Muscle of leg (tissue), 11 donors: Measurements from ENCODE around the gene SKAP1. TPM values are rescaled to one million over a fixed set of nuclear protein-coding genes. Genes with fewer than 3 reads are reported as not detected.
"Not testable (repeated sequence)": the region's sequence is repeated elsewhere in the genome, so short reads cannot be mapped to it uniquely, and the experiment has no call there.

Experiments
- DNase-seq: peaks from one replicate; pipeline ENCODE4 v3.0.0; 2013
- H3K27ac ChIP-seq: one replicate; pipeline ENCODE4 v1.5.1; 2013; ENCODE audit warnings: mild to moderate bottlenecking, low read length, control low read depth
- H3K27me3 ChIP-seq: one replicate; pipeline ENCODE4 v1.6.1; 2013; ENCODE audit warnings: low read length; ENCODE audit not compliant: control insufficient read depth, insufficient read depth
- H3K36me3 ChIP-seq: one replicate; pipeline ENCODE4 v1.6.1; 2013; ENCODE audit warnings: low read length; ENCODE audit not compliant: control insufficient read depth, insufficient read depth
- H3K4me1 ChIP-seq: one replicate; pipeline ENCODE4 v1.6.1; 2013; ENCODE audit warnings: low read length; ENCODE audit not compliant: control insufficient read depth, insufficient read depth
- H3K4me3 ChIP-seq: one replicate; pipeline ENCODE4 v1.5.1; 2013; ENCODE audit warnings: low read length, control low read depth
- H3K9me3 ChIP-seq: replicated peaks from 2 replicates; pipeline ENCODE4 v1.6.1; 2013; ENCODE audit warnings: low read depth, low read length; ENCODE audit not compliant: control insufficient read depth
- WGBS: methylation state at CpG from one replicate; pipeline ENCODE4 v1.1.5; 2013; ENCODE audit warnings: missing lambda C conversion rate; ENCODE audit not compliant: insufficient coverage; 5-methylcytosine and 5-hydroxymethylcytosine counted together
- polyA plus RNA-seq, 8 donors: library from polyadenylated mRNA; unstranded; fragments of 120-200 nt; gene quantifications; one replicate each; pipeline versions ENCODE4 v1.2.1 to v1.2.3, GENCODE V29; 2013; ENCODE audit warnings: inconsistent platforms in 1 of 8, low replicate concordance in 1 of 8; ENCODE audit not compliant: insufficient read length in 8 of 8, insufficient read depth in 1 of 8
- total RNA-seq: library from RNA; stranded (reverse); fragments of 120-200 nt; gene quantifications from one replicate; pipeline ENCODE4 v1.2.4, GENCODE V29; 2013

The SKAP1 gene
- total and polyA plus RNA-seq, 9 donors, result 0.22 to 0.52 (median 0.37) TPM; not detected in 1

GRCh38 chr17:48449335-48449734, 19.3 kb upstream of the SKAP1 start:
- not testable (repeated sequence) for H3K4me3 ChIP-seq, H3K9me3 ChIP-seq, H3K36me3 ChIP-seq, DNase-seq, H3K4me1 ChIP-seq, H3K27ac ChIP-seq
- no CpG with 5 or more reads among the region's 3 CpGs for WGBS
- peaks cover 11% of the 10 kb centered on the region for H3K27me3 ChIP-seq

- H3K9me3 ChIP-seq, result no peaks in the 10 kb centered on the region
- DNase-seq, result no peak
- H3K27ac ChIP-seq, result no peak overlapping the region
- H3K27me3 ChIP-seq, result peaks cover 8% of the 10 kb centered on the region
- H3K4me3 ChIP-seq, result no peak overlapping the region
- WGBS, result 82% methylated on average over 5 of the region's 7 CpGs
- H3K4me1 ChIP-seq, result peaks cover 1% of the 10 kb centered on the region
- H3K36me3 ChIP-seq, result no peaks in the 10 kb centered on the region
Measured at GRCh38 chr17:48445248-48445620, 15.2 kb upstream of the SKAP1 start.

- DNase-seq, result no peak
- no peaks in the 10 kb centered on the region for H3K9me3 ChIP-seq
- H3K27ac ChIP-seq, result no peak overlapping the region
- peaks cover 13% of the 10 kb centered on the region for H3K27me3 ChIP-seq
- 78% methylated on average over 20 of the region's 22 CpGs for WGBS
- H3K4me3 ChIP-seq, result no peak overlapping the region
- H3K36me3 ChIP-seq, result no peaks in the 10 kb centered on the region
- H3K4me1 ChIP-seq, result peaks cover 4% of the 10 kb centered on the region
Measured at GRCh38 chr17:48444516-48445247, 14.7 kb upstream of the SKAP1 start.

- H3K27ac ChIP-seq, result no peak overlapping the region
- DNase-seq, result no peak
- no peaks in the 10 kb centered on the region for H3K9me3 ChIP-seq
- no CpG with 5 or more reads among the region's 5 CpGs for WGBS
- H3K27me3 ChIP-seq, result peaks cover 13% of the 10 kb centered on the region
- H3K4me1 ChIP-seq, result peaks cover 4% of the 10 kb centered on the region
- no peaks in the 10 kb centered on the region for H3K36me3 ChIP-seq
- H3K4me3 ChIP-seq, result no peak overlapping the region
Measured at GRCh38 chr17:48443712-48444111, 13.7 kb upstream of the SKAP1 start.

- no peaks in the 10 kb centered on the region for H3K36me3 ChIP-seq
- WGBS, result 85% methylated on average over 3 of the region's 3 CpGs
- peaks cover 4% of the 10 kb centered on the region for H3K4me1 ChIP-seq
- no peaks in the 10 kb centered on the region for H3K9me3 ChIP-seq
- no peak overlapping the region for H3K27ac ChIP-seq
- peaks cover 15% of the 10 kb centered on the region for H3K27me3 ChIP-seq
- H3K4me3 ChIP-seq, result no peak overlapping the region
- no peak for DNase-seq
Measured at GRCh38 chr17:48442819-48443218, 12.8 kb upstream of the SKAP1 start.

- H3K27ac ChIP-seq, result no peak overlapping the region
- peaks cover 12% of the 10 kb centered on the region for H3K27me3 ChIP-seq
- no peak for DNase-seq
- peaks cover 4% of the 10 kb centered on the region for H3K4me1 ChIP-seq
- H3K9me3 ChIP-seq, result no peaks in the 10 kb centered on the region
- WGBS, result 81% methylated on average over 2 of the region's 4 CpGs
- no peak overlapping the region for H3K4me3 ChIP-seq
- no peaks in the 10 kb centered on the region for H3K36me3 ChIP-seq
Measured at GRCh38 chr17:48441862-48442261, 11.8 kb upstream of the SKAP1 start.

- Histone ChIP-seq H3K4me1 (peaks cover 4% of the 10 kb centered on the region), H3K9me3 (no peaks in the 10 kb centered on the region), H3K27me3 (peaks cover 15% of the 10 kb centered on the region), H3K4me3 (no peak overlapping the region), H3K27ac (no peak overlapping the region), H3K36me3 (no peaks in the 10 kb centered on the region)
- no CpG with 5 or more reads among the region's 1 CpG for WGBS
- peak; percentile 12 for DNase-seq
Measured at GRCh38 chr17:48441231-48441711, 11.3 kb upstream of the SKAP1 start.

GRCh38 chr17:48440669-48441068, 10.7 kb upstream of the SKAP1 start:
- WGBS, result 80% methylated on average over 1 of the region's 2 CpGs
- Histone ChIP-seq H3K36me3 (no peaks in the 10 kb centered on the region), H3K9me3 (no peaks in the 10 kb centered on the region), H3K27ac (no peak overlapping the region), H3K4me1 (peaks cover 4% of the 10 kb centered on the region), H3K4me3 (no peak overlapping the region), H3K27me3 (peaks cover 15% of the 10 kb centered on the region)
- no peak for DNase-seq

- DNase-seq, result no peak
- Histone ChIP-seq H3K27ac (no peak overlapping the region), H3K27me3 (peaks cover 15% of the 10 kb centered on the region), H3K4me3 (no peak overlapping the region), H3K4me1 (peaks cover 4% of the 10 kb centered on the region), H3K9me3 (no peaks in the 10 kb centered on the region), H3K36me3 (no peaks in the 10 kb centered on the region)
- WGBS, result 29% methylated on average over 1 of the region's 8 CpGs
Measured at GRCh38 chr17:48439875-48440505, 10.0 kb upstream of the SKAP1 start.

- DNase-seq, result no peak
- H3K27ac ChIP-seq, result no peak overlapping the region
- H3K4me1 ChIP-seq, result peaks cover 4% of the 10 kb centered on the region
- H3K36me3 ChIP-seq, result no peaks in the 10 kb centered on the region
- no CpG with 5 or more reads among the region's 3 CpGs for WGBS
- no peak overlapping the region for H3K4me3 ChIP-seq
- H3K27me3 ChIP-seq, result peaks cover 17% of the 10 kb centered on the region
- no peaks in the 10 kb centered on the region for H3K9me3 ChIP-seq
Measured at GRCh38 chr17:48439110-48439850, 9.3 kb upstream of the SKAP1 start.
